Ramos (cell line): ENCODE results near the gene PEPD.

Experiments
- in situ Hi-C: fragments of 300-500 bp; cut with MboI; formaldehyde crosslinking; loops from one replicate; pipeline ENCODE4 v1.14.3; 2022; ENCODE audit warnings: low sequenced_read_pairs; ENCODE audit not compliant: unreplicated experiment

PEPD gene

DNA sequence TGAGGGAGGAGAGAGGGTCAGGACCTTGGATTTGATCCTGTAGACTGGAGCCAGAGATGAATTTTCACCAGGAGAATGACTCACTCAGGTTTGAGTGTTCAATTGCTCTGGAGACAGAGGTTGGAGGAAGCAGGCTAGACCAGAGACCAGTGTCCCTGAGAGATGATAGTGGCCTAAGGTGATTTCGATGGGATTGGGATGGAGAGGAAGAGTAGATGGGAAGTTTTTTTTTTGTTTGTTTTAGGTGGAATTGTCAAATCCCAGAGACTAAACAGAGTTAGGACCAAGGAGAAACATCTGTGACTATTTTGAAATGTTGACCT is 145.8 kb downstream of the PEPD start:
- in situ Hi-C loops: no loop called here

DNA sequence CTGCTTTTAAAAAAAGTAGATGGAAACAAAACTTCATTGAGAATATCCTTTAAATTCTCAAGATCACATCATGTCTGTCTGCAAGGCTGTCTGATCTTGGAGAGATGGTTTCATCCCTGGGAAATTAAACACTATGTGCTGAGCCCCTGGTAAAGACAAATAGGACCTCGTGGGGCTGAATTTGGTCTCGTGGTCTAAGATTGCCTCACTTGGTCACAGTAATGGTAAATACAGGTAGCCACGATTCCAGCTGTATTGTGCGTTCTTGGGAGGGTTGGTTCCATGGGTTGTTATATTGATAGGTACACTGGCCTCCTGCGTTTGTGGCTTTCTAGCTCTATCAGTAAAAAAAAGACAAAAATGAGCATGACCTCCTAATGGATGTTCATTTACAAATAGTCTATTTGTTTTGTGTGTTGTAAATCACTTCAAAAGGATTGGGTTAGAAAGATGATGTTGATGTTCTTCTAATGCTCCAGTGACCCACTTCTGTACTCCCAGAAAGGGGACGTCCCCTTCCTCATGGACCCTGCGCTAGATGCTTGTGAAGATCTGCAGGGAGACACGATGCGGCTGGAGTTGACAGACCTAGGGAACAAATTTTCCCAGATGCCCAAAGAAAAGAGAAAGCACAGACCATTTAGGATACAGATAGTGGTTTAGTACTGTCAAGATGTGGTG is 146.3 kb downstream of the PEPD start:
- in situ Hi-C loops: no loop called here

DNA sequence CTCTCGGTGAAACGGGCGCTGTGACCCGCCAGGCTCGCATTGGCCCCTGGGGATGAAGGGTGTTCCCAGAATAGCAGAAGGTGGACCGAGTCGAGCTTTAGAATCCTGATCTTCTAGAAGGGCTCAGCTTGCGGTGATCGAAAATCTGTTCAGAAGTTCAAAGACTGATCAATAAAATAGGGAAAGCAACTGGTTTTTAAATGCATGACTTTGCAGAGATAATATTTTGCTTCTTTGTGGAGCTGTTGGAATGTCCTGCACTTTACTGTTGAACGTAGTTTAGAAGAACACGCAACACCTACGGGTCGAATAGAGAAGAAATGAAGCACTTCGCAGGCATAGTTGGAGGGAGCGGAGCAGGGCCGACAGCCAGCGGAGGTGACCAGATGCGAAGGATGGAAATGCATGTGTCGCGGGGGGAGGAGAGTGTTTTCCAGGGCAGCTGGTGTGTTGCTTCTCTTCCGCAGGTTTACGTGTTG is 147.3 kb downstream of the PEPD start:
- in situ Hi-C loops: no loop called here

DNA sequence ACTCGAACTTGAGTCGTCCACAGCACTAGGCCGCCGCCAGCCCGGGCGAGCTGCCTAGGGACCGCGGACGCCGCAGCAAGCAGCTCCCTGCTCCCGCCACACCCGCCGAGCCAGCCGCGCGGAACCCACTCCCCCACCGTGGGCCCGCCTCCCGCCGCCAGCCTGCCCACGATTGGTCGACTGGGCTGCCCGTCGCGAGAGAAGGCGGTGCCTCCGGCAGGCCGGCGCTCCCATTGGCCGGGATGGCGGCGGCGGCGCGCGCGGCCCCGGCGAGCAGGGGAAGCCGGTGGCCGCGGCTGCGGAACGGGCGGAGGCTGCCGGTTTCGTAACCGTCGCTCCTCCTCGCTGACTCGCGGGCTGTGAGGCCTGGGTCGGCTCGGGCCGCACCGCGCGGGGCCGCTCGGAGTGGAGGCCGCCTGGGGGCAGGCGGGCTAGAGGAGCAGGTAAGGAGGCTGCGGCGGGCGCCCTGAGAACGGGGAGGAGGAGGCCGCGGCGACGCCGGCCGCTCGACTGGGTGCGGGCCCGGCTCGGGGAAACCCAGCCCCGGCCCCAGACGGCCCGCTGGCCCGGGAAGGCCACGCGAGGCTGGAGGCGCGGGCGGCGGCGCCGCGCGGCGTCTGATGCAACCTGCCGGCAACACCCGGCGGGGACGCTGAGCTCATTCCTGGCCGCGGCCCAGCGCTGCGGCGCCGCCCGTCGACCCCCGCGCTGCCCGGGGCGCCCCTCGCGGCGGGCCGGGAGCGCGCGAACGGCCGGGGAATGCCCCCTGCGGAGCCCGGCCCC is 147.9 kb downstream of the PEPD start, which contains the start of gene CEBPG:
Gene CEBPG, plus strand, starts transcription at position 257 of the 783 bp plus-strand sequence. CDS start 5,531 bp downstream, outside the sequence.
- in situ Hi-C loops: no loop called here

DNA sequence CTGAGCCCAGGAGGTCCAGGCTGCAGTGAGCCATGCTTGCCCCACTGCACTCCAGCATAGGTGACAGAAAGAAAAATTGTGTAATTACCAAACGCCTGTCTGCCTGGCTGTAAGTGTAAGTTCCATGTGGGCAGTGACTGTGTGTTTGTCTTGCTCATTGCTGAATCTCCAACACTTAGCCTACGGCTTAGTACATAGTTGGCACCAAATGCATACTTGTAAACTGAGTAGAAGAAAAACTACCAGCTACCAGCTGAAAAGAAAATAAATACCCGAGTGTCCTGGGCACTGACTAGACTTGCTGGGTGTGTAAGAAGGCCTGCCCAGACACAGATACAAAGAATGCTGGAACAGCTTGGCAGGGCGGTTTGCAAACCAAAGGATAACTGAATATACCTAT is 150.8 kb downstream of the PEPD start:
- in situ Hi-C loops: no loop called here

DNA sequence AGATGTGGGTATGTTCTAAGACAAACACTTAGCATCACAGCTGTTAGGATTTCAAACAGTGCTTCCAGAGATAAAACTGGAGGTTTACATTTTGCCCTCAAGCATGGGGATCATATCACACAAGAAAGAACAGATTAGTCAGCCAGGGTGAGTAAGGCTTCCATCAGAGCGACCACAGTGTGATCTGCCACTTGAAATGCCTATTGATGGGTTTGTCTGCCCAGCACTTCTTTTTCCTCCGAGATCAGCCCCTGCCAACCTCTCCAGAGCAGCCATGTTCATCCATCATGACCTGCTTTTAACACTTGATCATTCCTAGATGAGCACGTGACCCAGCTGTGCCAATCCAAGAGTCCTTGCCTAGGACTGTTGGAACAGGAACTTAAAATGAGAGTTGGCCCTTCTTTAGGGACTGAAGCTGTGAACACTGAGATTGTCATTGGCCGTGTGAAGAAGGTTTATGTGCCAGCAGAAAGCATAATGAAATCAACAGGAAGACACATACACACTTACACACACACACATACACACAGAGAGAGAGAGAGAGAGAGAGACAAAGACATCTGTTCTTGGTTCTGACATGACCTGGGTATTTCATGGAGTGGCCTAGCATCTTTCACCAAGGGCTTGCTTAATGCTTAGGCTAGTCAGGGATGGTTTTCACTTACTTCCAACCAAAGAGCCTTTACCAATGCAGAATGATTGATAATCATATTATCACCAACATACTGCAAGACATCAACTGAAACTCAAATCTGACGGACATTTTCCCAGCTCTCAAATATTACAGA is 153.3 kb downstream of the PEPD start:
- in situ Hi-C loops: no loop called here

DNA sequence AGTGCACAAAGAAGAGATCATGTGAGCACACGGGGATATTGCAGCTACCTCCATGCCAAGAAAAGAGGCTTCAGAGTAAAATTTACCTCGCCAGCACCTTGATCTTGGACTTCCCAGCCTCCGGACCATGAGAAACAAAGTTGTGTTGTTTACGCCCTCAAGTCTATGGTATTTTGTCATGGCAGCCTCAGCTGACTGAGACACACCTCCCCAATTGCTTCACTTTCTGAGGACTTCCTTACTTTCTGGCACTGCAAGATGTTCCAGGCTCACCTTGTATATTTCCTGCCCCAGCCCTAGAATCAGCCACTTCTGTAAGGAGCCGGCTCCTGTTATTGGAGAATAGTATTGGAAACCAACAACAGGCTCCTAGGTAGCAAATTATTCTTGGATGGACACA is 154.7 kb downstream of the PEPD start:
- in situ Hi-C loops: no loop called here

DNA sequence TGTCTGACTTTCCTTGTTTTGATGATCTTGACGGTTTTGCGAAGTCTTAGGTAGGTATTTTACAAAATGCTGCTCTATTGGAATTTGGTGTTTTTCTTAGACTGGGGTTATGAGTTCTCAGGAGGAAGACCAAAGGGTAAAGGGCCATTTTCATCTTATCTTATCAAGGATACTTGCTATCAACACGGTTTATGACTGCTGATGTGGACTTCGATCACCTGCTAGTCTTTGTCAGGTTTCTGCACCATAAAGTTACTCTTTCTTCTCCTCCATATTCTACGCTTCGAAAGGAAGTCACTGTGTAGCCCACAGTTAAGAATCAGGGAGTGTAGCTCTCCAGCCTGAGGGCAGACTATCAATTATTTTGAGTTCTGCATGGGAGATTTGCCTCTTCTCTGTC is 155.5 kb downstream of the PEPD start:
- in situ Hi-C loops: no loop called here

DNA sequence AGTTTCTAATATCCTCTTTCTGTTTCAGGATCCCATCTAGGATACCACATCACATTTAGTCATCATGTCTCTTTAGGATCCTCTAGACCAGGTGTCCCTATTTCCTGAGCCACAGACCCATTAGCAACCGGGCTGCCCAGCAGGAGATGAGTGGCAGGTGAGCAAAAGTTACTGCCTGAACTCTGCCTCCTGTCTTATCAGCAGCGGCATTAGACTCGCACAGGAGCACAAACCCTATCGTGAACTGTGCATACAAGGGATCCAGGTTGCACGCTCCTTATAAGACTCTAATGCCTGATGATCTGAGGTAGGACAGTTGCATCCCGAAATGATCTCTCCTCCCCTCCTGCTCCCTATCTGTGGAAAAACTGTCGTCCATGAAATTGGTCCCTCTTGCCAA is 155.9 kb downstream of the PEPD start:
- in situ Hi-C loops: no loop called here

DNA sequence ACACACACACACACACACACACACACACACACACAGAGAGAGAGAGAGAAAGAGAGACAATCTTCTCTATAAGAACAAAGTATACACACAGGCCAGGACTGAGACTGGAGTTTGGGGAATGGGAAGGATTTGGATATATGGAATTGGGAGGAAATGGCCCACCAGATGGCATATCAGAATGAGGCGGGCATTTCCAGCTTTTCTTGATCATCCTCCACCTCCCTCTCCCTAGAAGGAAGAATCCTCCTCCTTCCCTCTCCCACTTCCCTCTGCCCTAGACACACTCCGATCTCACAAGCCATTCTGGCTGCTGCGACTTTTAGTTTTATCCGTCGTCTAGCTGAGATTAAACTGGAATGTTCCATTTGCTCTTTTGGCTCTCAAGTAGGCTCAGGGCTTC is 158.1 kb downstream of the PEPD start:
- in situ Hi-C loops: no loop called here

DNA sequence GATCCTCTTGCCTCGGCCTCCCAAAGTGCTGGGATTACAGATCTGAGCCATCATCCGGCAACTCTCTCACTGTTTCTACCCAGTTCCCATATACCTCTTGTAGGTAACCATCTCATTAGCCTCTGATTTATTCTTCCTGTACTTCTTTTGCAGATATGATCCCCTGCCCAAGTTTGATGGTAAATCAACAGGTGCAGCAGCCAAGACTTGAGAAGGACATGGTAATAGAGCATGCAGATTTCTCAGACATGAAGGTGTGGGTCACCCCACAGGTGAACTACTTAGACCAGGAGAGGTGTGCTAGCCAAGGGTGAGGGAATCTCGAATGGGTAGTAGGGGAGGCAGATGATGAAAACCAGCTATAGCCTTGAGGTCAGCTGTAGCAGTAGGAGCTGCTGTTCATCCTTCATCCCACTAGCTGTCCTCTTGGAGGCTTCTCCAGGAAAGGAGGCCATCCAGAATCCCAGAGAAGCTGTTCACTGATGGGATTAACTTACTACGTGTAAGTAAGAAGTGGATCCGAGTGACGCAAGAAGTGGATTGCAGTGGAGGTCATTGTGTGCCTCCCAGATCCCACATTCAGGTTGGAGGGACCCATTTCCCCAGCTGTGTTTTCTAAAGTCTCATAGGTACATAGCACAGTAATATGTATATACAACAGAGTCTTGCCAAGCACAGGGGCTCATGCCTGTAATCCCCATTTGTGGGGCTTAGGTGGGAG is 158.9 kb downstream of the PEPD start:
- in situ Hi-C loops: no loop called here

DNA sequence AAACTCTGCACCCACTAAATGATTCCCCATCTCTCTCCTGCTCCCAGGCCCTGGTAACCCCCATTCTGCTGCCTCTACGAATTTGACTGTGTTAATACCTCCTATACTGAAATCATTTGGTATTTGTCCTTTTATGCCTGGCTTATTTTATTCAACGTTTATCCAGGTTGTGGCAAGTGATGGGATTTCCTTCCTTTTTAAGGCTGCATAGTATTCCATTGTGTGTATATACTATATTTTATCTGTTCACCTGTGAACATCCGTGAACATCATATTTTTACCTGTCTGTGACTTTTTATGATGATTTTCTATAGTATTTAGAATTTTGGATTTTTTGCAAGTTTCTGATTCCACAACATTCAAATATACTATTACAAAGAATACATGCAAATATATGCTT is 162.0 kb downstream of the PEPD start:
- in situ Hi-C loops: no loop called here

DNA sequence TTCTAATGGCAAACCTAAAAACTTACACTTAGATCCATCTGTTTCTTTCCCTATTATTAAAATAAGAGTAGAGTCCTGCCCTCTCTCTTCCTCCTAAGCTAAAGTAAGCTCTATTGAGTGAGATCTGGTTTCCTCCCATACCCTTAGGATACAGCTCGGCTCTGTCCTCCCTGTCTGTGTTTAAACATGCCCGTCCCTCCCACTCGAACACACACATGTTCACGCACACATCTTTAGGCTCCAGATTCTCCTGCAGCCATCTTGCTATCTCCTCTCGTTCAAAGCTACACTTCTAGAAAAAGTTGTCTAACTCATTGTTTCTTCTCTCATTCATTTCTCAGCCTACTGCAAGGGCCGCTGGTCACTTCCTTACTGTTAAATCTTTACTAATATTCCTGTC is 163.2 kb downstream of the PEPD start:
- in situ Hi-C loops: no loop called here

DNA sequence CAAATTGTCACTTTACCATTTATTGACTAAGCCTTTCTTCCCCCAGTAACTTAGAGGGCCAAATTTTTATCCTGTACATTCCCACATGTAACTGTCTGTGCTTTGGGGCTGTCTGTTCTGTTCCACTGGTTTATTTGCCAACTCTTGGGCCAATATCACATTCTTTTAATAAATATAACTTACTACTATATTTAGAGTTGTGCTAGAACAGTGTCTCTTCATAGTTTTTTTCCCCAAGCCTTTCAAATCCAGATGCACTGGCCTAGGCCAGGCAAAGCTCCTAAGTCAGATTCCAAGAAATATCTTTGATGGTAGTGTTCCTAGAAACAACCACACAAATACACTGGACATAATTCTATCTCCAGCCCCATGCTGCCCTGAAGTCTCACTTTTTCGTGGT is 164.0 kb downstream of the PEPD start:
- in situ Hi-C loops: no loop called here

DNA sequence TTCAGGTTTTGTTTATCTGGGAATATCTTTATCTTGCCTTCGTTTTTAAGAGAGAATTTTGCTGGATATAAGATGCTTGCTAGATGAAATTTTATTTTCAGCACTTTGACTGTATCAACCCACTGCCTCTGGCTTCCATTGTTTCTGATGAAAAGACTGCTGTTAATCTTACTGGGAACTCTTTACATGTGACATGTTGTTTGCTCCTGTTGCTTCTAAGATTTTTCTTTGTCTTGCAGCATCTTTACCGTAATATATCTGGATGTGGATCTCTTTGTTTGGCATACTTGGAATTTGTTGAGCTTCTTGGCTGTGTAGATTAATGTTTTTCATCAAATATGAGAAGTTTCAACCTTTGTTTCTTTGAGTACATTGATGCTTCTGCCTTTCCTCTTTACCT is 166.1 kb downstream of the PEPD start:
- in situ Hi-C loops: no loop called here

DNA sequence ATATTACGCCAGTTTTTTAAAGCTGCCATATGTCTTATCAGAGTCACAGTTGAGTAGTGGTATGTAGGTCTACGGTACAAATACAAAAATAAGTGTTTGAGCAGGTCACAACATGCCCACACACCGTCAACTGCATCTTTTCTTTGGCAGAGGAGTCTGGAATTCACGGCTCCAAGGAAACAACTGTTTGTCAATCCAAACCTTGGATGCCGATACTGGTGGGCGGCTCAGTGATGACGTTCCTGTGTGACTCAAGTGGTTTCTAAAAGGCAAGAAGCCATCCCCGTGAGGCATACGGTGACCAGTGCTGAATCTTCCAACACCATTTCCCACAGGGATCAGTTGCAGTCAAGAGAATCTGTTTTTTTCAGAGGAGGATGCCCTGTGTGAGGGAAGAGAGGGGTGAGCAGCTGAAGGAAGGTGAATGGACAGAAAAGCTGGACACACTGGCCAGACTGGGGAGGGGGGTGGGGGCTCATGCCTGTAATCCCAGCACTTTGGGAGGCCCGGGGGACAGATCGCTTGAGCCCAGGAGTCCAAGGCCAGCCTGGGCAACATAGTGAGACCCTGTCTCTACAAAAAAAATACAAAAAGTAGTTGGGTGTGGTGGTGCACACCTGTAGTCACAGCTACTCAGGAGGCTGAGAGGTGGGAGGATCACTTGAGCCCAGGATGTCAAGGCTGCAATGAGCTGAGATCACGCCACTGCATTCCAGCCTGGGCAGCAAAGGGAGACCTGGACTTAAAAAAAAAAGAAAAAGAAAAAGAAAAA is 170.9 kb downstream of the PEPD start:
- in situ Hi-C loops: no loop called here

DNA sequence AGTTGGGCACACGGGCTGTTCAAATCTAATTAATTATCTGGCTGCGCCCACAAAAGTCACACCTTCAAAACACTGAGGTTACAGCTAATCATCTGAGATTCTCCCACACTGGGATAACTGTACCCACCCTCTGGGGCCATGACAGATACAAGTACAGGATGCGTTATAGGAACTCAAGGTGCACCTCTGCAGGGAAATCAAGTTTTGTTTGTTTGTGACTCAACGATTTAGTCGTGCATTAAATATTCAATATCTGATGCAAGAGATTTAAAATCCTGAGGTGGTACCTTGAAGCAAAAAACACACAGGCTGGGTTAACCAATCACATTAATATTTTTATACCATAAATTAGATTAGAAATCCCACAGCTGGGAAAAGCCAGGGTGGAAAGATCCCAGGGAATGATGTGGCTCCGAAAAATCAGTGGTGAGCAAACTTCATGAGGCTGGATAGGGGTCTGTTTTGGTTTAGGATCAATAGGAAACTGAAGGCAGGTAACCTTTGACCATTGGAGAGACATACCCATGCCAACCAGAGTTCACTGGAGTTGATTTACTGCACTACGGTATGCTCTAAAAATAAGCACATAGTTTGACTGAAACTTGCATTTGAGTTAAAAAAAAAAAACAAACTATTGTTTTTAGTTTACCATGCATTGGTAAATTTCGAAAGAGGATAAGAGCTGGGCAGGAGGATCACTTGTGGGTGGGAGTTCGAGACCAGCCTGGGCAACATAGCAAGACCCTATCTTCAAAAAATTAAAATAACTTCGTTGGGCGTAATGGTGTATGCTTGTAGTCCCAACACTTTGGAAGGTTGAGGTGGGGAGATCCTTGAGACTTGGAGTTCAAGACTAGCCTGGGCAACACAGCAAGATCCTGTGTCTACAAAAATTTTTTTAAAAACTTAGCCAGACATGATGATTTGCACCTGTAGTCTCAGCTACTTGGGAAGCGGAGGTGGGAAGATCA is 172.0 kb downstream of the PEPD start:
- in situ Hi-C loops: no loop called here

DNA sequence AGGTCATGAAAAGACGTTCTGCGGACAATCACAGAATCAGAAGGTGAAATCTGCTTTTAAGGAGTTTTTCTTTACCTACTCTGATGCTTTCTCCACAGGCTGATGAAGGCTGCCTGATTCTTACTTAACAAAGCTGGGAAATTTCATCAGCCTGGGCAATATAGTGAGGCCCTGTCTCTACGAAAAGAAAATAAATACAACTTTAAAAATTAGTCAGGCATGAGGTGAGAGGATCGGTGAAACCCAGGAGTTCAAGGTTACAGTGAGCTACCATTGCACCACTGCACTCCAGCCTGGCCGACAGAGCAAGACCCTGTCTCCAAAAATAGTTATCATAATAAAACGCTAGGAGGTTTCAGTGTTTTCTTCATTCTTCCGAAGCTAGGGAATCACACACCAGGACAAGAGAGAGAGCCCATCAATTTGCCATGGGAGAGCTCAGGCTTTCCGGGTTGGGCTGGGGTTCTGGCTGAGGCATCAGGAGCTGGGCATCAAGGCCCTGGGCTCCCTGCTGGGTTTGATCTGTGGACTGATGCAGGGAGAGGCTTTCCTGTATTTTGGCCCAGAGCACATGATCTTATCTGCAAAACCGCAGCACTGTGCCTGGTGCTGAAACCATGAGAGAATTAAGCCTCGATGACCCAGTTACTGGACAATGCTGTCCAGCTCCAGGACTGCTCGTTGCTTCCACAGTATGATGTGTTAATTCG is 173.1 kb downstream of the PEPD start:
- in situ Hi-C loops: no loop called here
